Smooth muscle cell (in vitro differentiated cells): ENCODE data around the gene CCL20. TPM values are rescaled to one million over a fixed set of nuclear protein-coding genes. Genes with fewer than 3 reads are reported as not detected.

Experiments used
- DNase-seq: peaks from one replicate; lab custom pipeline; 2025; ENCODE audit not compliant: unreplicated experiment; lab: John Stamatoyannopoulos, UW
- H2AFZ ChIP-seq: fragments of 200-600 bp; sonication (generic); 2 replicates; pipeline ENCODE4 v1.6.0; 2016; ENCODE audit warnings: antibody characterized with exemption, low read depth, mild to moderate bottlenecking
- H3F3A ChIP-seq: fragments of 200-600 bp; sonication (generic); 2 replicates; pipeline ENCODE4 v1.6.0; 2017; ENCODE audit warnings: antibody characterized with exemption, low read depth
- H3K27ac ChIP-seq: fragments of 200-600 bp; sonication (generic); 2 replicates; pipeline ENCODE4 v1.5.1; 2016; ENCODE audit warnings: low read depth, mild to moderate bottlenecking
- H3K27me3 ChIP-seq: fragments of 200-600 bp; sonication (generic); 2 replicates; pipeline ENCODE4 v1.6.1; 2016; ENCODE audit warnings: low read depth, mild to moderate bottlenecking
- H3K36me3 ChIP-seq: fragments of 200-600 bp; sonication (generic); 2 replicates; pipeline ENCODE4 v1.5.1; 2016; ENCODE audit warnings: low read depth
- H3K4me1 ChIP-seq: fragments of 200-600 bp; sonication (generic); 2 replicates; pipeline ENCODE4 v1.5.1; 2016; ENCODE audit warnings: low read depth
- H3K4me2 ChIP-seq: fragments of 200-600 bp; sonication (generic); 2 replicates; pipeline ENCODE4 v1.6.0; 2016; ENCODE audit warnings: mild to moderate bottlenecking
- H3K4me3 ChIP-seq: fragments of 200-600 bp; sonication (generic); 2 replicates; pipeline ENCODE4 v1.5.1; 2016; ENCODE audit warnings: mild to moderate bottlenecking
- H3K79me2 ChIP-seq: fragments of 200-600 bp; sonication (generic); 2 replicates; pipeline ENCODE4 v1.6.0; 2016; ENCODE audit warnings: low read depth, mild to moderate bottlenecking
- H3K9ac ChIP-seq: fragments of 200-600 bp; sonication (generic); 2 replicates; pipeline ENCODE4 v1.6.0; 2016; ENCODE audit warnings: low read depth
- H3K9me3 ChIP-seq: fragments of 200-600 bp; sonication (generic); replicated peaks from 2 replicates; pipeline ENCODE4 v1.5.1; 2016; ENCODE audit warnings: low read depth
- H4K20me1 ChIP-seq: fragments of 200-600 bp; sonication (generic); 2 replicates; pipeline ENCODE4 v1.6.0; 2016; ENCODE audit warnings: low read depth
- CTCF ChIP-seq: fragments of 200-600 bp; sonication (generic); IDR thresholded peaks from 2 replicates; pipeline ENCODE4 v1.5.1; 2017; ENCODE audit warnings: borderline replicate concordance, mild to moderate bottlenecking, antibody characterized with exemption; ENCODE audit not compliant: insufficient read depth, poor library complexity, severe bottlenecking
- WGBS: methylation state at CpG from one replicate; pipeline ENCODE4 v1.1.7; 2016; ENCODE audit warnings: low lambda C conversion rate; 5-methylcytosine and 5-hydroxymethylcytosine counted together
- polyA plus RNA-seq: library from polyadenylated mRNA; unstranded; fragments of >200 nt; fragmentation: Nextera tagmentation; extraction: Ambion mirVana; gene quantifications from 2 replicates; pipeline ENCODE4 v1.2.1, GENCODE V29; 2016
- total RNA-seq: library from RNA; depleted of rRNA; stranded (reverse); fragments of >200 nt; gene quantifications from 2 replicates; pipeline ENCODE4 v1.2.3, GENCODE V29; 2014

CCL20 gene
- total and polyA plus RNA-seq, 2 experiments from 2014 or later: 6.7 to 12.9 TPM

GRCh38 chr2:227774895-227775842 is 38.5 kb upstream of the CCL20 start:
- Histone ChIP-seq H3K4me2 (no peak overlapping the region), H3K9ac (no peak overlapping the region), H3K9me3 (no peaks in the 10 kb centered on the region), H3K79me2 (no peaks in the 10 kb centered on the region), H3F3A (no peaks in the 10 kb centered on the region), H3K27me3 (no peaks in the 10 kb centered on the region), H4K20me1 (no peaks in the 10 kb centered on the region), H2AFZ (no peak overlapping the region), H3K4me3 (no peak overlapping the region), H3K4me1 (no peaks in the 10 kb centered on the region), H3K27ac (no peak overlapping the region), H3K36me3 (no peaks in the 10 kb centered on the region)
- TF ChIP-seq CTCF: no peak
- 83% methylated on average over 6 of the region's 6 CpGs for WGBS
- DNase-seq: no peak

DNA sequence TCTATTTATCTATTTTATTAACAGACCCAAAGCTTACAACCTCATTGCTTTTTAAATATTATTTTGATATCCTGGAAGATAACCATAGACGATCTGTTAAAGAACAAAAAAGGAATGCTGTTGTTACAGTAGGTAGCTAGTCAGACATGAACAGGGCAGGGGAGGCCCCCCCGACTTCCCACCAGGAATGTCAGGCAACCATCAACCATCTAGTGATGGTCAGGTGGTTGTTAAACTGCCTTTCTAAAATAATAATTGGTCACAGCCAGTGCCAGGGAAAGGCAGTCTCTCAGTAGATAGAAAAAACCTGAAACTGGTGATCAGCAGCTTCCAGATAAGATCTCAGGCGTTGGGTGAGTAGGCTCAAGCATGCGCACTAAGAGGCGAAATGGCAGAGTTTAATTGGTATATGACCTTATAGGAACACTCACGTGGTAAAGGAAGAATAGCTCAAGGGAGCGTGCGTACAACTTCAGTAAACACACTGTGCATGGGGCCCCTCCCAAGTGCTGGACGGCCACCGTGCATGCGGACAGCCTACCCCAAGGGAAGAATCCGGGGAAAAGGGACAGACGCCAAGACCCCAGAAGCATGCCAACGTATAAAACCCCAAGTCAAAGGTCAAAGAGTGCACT is 32.5 kb upstream of the CCL20 start:
- H3K9me3 ChIP-seq: no peaks in the 10 kb centered on the region
- H3K4me2 ChIP-seq: no peak overlapping the region
- no peak overlapping the region for H3K27ac ChIP-seq
- TF ChIP-seq CTCF: no peak
- no peaks in the 10 kb centered on the region for H3F3A ChIP-seq
- no peak overlapping the region for H2AFZ ChIP-seq
- DNase-seq: no peak
- no peaks in the 10 kb centered on the region for H3K79me2 ChIP-seq
- no peaks in the 10 kb centered on the region for H4K20me1 ChIP-seq
- no peaks in the 10 kb centered on the region for H3K27me3 ChIP-seq
- no peaks in the 10 kb centered on the region for H3K36me3 ChIP-seq
- H3K9ac ChIP-seq: no peak overlapping the region
- no peak overlapping the region for H3K4me3 ChIP-seq
- peaks cover 4% of the 10 kb centered on the region for H3K4me1 ChIP-seq
- 82% methylated on average over 14 of the region's 14 CpGs for WGBS

DNA sequence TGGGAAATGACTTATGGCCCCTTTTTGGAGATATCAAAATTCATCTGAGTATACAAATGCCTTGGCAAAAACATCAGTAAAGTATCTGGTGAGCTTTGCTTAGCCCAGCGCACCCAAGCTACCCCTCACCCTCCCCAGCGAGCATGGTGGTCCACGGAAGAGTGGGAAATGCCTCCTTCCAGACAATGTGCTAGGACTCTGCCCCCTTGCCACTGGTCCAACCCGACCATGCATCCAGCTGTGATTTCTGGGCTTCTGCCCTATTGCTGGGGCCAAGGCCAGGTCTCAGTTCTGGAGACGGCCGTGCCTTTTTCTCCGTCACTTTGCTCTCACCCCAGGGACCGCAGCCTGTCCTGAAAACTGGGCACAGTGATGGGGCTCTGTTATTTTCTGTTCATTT is 31.8 kb upstream of the CCL20 start:
- H3K9ac ChIP-seq: no peak overlapping the region
- no peaks in the 10 kb centered on the region for H3K9me3 ChIP-seq
- no peak for DNase-seq
- no peak overlapping the region for H3K4me2 ChIP-seq
- H3K27me3 ChIP-seq: no peaks in the 10 kb centered on the region
- 83% methylated on average over 8 of the region's 8 CpGs for WGBS
- no peak overlapping the region for H3K4me3 ChIP-seq
- no peaks in the 10 kb centered on the region for H4K20me1 ChIP-seq
- no peak overlapping the region for H2AFZ ChIP-seq
- H3K36me3 ChIP-seq: no peaks in the 10 kb centered on the region
- no peaks in the 10 kb centered on the region for H3F3A ChIP-seq
- no peak for TF ChIP-seq CTCF
- H3K4me1 ChIP-seq: peaks cover 4% of the 10 kb centered on the region
- no peak overlapping the region for H3K27ac ChIP-seq
- H3K79me2 ChIP-seq: no peaks in the 10 kb centered on the region
